ENCODE results near the gene USP13.

DNA sequence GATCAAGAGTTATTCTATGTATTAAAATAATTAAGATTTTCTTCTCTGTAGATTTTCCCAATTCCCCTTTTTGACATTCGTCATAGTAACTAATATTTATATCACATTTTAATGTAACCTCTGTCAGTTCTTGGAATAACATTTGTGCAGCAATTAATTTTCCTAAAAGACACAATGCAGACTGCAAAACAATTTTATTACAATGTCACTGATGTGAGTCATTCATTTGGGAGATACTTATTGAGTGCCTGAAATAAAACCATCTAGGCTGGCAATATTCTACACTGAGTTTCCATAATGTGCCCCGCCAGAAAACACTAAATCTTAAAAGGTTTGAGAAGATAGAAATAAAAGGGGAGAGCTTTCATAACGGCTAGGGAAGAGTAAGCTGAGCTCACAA lies 6.7 kb upstream of the USP13 start:
- TF ChIP-seq, protein P1, sequence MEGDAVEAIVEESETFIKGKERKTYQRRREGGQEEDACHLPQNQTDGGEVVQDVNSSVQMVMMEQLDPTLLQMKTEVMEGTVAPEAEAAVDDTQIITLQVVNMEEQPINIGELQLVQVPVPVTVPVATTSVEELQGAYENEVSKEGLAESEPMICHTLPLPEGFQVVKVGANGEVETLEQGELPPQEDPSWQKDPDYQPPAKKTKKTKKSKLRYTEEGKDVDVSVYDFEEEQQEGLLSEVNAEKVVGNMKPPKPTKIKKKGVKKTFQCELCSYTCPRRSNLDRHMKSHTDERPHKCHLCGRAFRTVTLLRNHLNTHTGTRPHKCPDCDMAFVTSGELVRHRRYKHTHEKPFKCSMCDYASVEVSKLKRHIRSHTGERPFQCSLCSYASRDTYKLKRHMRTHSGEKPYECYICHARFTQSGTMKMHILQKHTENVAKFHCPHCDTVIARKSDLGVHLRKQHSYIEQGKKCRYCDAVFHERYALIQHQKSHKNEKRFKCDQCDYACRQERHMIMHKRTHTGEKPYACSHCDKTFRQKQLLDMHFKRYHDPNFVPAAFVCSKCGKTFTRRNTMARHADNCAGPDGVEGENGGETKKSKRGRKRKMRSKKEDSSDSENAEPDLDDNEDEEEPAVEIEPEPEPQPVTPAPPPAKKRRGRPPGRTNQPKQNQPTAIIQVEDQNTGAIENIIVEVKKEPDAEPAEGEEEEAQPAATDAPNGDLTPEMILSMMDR (IDR thresholded peaks at IDR 0.05 in 2 of 3, conservative IDR thresholded peaks at IDR 0.05 in 1 of 3; ENCODE audit: borderline replicate concordance in 1 of 3, insufficient read depth in 1 of 3, low read depth in 2 of 3, low read length in 2 of 3), result no peak
- no peak for TF ChIP-seq SP1 (IDR thresholded peaks at IDR 0.05; ENCODE audit: low read depth)
- TF ChIP-seq RAD21 (IDR thresholded peaks at IDR 0.05; ENCODE audit: low read depth), result no peak

All from HCT116 (cell line).